Loucy (cell line): ENCODE measurements around the gene LHFPL5.

Source experiments
- H2AFZ ChIP-seq: fragments of 200-600 bp; sonication (generic); 2 replicates; pipeline ENCODE4 v1.6.0; 2016; ENCODE audit warnings: antibody characterized with exemption, mild to moderate bottlenecking, low read length, moderate library complexity
- H3F3A ChIP-seq: fragments of 200-600 bp; 2 replicates; pipeline ENCODE4 v1.6.0; 2016; ENCODE audit warnings: antibody characterized with exemption, low read depth, mild to moderate bottlenecking
- H3K27me3 ChIP-seq: fragments of 200-600 bp; sonication (generic); 2 replicates; pipeline ENCODE4 v1.6.1; 2014; ENCODE audit warnings: low read length, mild to moderate bottlenecking; ENCODE audit not compliant: insufficient read depth, poor library complexity, severe bottlenecking
- H3K36me3 ChIP-seq: fragments of 200-600 bp; sonication (generic); 2 replicates; pipeline ENCODE4 v1.6.1; 2016; ENCODE audit warnings: low read length; ENCODE audit not compliant: insufficient read depth
- H3K4me1 ChIP-seq: fragments of 200-600 bp; sonication (generic); 2 replicates; pipeline ENCODE4 v1.5.1; 2014; ENCODE audit warnings: low read length, mild to moderate bottlenecking; ENCODE audit not compliant: insufficient read depth, poor library complexity, severe bottlenecking
- H3K4me2 ChIP-seq: fragments of 200-600 bp; sonication (generic); 2 replicates; pipeline ENCODE4 v1.6.0; 2014; ENCODE audit warnings: antibody characterized with exemption, low read length, low read depth, mild to moderate bottlenecking; ENCODE audit not compliant: poor library complexity, severe bottlenecking
- H3K4me3 ChIP-seq: fragments of 200-600 bp; sonication (generic); 2 replicates; pipeline ENCODE4 v1.5.1; 2014; ENCODE audit warnings: low read length, mild to moderate bottlenecking, mixed read lengths; ENCODE audit not compliant: poor library complexity, severe bottlenecking
- H3K79me2 ChIP-seq: fragments of 200-600 bp; sonication (generic); 2 replicates; pipeline ENCODE4 v1.6.1; 2014; ENCODE audit warnings: low read length; ENCODE audit not compliant: insufficient read depth
- H3K9ac ChIP-seq: fragments of 200-600 bp; sonication (generic); 2 replicates; pipeline ENCODE4 v1.6.0; 2014; ENCODE audit warnings: mild to moderate bottlenecking, low read depth, low read length, moderate library complexity; ENCODE audit not compliant: poor library complexity, severe bottlenecking
- H3K9me2 ChIP-seq: fragments of 200-600 bp; sonication (generic); replicated peaks from 2 replicates; pipeline ENCODE4 v1.6.1; 2016; ENCODE audit warnings: low read depth, low read length, mixed read lengths
- H3K9me3 ChIP-seq: fragments of 200-600 bp; sonication (generic); 2 replicates; pipeline ENCODE4 v1.6.1; 2014; ENCODE audit warnings: mild to moderate bottlenecking, antibody characterized with exemption, low read length, low read depth; ENCODE audit not compliant: insufficient read depth
- H4K20me1 ChIP-seq: fragments of 200-600 bp; sonication (generic); 2 replicates; pipeline ENCODE4 v1.6.0; 2014; ENCODE audit warnings: antibody characterized with exemption, low read length, mild to moderate bottlenecking; ENCODE audit not compliant: insufficient read depth, poor library complexity, severe bottlenecking
- CTCF ChIP-seq: fragments of 200-600 bp; sonication (generic); conservative IDR thresholded peaks from 2 replicates; pipeline ENCODE4 v1.5.1; 2014; ENCODE audit warnings: mild to moderate bottlenecking, antibody characterized with exemption, low read length
- EZH2phosphoT487 ChIP-seq: fragments of 200-600 bp; IDR thresholded peaks from 2 replicates; pipeline ENCODE4 v1.6.1; 2018; ENCODE audit warnings: antibody characterized with exemption, mild to moderate bottlenecking, moderate library complexity, borderline replicate concordance

LHFPL5 gene

DNA sequence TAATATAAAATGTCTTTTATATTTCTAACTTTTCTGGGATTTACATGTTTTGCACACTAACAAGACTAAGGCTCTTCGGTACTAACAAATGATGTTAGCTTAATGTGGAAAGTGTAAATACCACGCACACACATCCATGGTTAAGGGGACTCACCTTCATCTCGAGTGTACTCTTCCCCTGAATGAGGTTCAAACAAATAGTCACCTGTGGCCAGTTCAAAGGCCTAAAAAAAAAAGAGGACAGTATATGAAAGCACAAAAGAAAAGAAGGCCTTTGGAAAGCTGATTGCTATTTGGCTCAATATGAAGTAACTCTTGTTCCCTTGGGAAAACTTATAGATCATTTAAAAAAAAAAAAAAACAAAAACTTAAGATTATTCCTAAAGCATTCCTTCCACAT, 37.2 kb downstream of the LHFPL5 start:
- no peak overlapping the region for H2AFZ ChIP-seq
- peaks cover 83% of the 10 kb centered on the region for H3K36me3 ChIP-seq
- no peaks in the 10 kb centered on the region for H3K9me2 ChIP-seq
- H3F3A ChIP-seq = no peaks in the 10 kb centered on the region
- no peak overlapping the region for H3K4me3 ChIP-seq
- no peaks in the 10 kb centered on the region for H3K79me2 ChIP-seq
- H3K27me3 ChIP-seq = no peaks in the 10 kb centered on the region
- H3K4me2 ChIP-seq = no peak overlapping the region
- no peak overlapping the region for H3K9ac ChIP-seq
- no peaks in the 10 kb centered on the region for H3K9me3 ChIP-seq
- H4K20me1 ChIP-seq = no peaks in the 10 kb centered on the region
- no peaks in the 10 kb centered on the region for H3K4me1 ChIP-seq
- TF ChIP-seq CTCF = no peak

GRCh38 chr6:35844290-35844689, 39.1 kb downstream of the LHFPL5 start:
- peaks cover 86% of the 10 kb centered on the region for H3K36me3 ChIP-seq

DNA sequence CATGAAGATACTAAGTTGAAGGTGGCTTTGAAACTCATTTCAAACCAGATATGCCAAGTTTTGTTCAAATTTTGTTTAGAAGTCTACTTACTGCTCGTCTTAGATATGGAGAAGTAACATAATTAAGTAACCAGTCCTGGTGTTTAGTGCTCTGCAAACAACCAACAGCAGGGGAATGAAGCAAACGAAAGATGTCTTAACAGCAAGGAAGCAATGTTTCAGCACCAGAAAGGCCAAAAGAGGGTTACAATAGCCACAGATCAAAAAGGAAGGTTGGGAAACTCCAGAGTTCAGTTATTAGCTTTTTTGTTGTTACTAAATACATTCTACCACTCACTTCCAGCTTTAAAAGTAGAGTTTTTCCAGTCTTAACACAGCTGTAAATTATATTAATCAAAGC, 45.1 kb downstream of the LHFPL5 start:
- no peaks in the 10 kb centered on the region for H4K20me1 ChIP-seq
- H3K4me3 ChIP-seq = no peak overlapping the region
- no peaks in the 10 kb centered on the region; the same call in 1 of the 2 replicates for H3K79me2 ChIP-seq
- H3K9me3 ChIP-seq = peaks cover 5% of the 10 kb centered on the region; the same call in 1 of the 2 replicates
- no peak overlapping the region for H3K9ac ChIP-seq
- H3F3A ChIP-seq = no peaks in the 10 kb centered on the region
- H3K4me1 ChIP-seq = no peaks in the 10 kb centered on the region
- TF ChIP-seq EZH2phosphoT487 (no peak), CTCF (no peak)
- H3K9me2 ChIP-seq = no peaks in the 10 kb centered on the region
- no peak overlapping the region for H3K4me2 ChIP-seq
- H3K36me3 ChIP-seq = peaks cover 86% of the 10 kb centered on the region
- no peaks in the 10 kb centered on the region for H3K27me3 ChIP-seq
- no peak overlapping the region for H2AFZ ChIP-seq

More at GRCh38 chr6:35844290-35844689, 39.1 kb downstream of the LHFPL5 start:
- TF ChIP-seq CTCF = no peak
- no peak for TF ChIP-seq EZH2phosphoT487
- no peaks in the 10 kb centered on the region; the same call in 1 of the 2 replicates for H3K79me2 ChIP-seq
- H3K9me3 ChIP-seq = peaks cover 5% of the 10 kb centered on the region; the same call in 1 of the 2 replicates
- no peaks in the 10 kb centered on the region for H3K27me3 ChIP-seq
- no peak overlapping the region for H3K9ac ChIP-seq
- H3K4me3 ChIP-seq = no peak overlapping the region
- no peaks in the 10 kb centered on the region for H3F3A ChIP-seq
- H3K4me2 ChIP-seq = no peak overlapping the region
- no peaks in the 10 kb centered on the region for H3K4me1 ChIP-seq
- no peak overlapping the region for H2AFZ ChIP-seq
- H3K9me2 ChIP-seq = no peaks in the 10 kb centered on the region
- no peaks in the 10 kb centered on the region for H4K20me1 ChIP-seq
